HL-60 (cell line): ENCODE data around the gene CACNA1C.

Source experiments
- DNase-seq, 2 experiments: peaks; one replicate each; pipeline ENCODE4 v3.0.0-alpha.2; 2010 to 2020; ENCODE audit warnings: low read depth in 1 of 2, low spot score in 1 of 2
- H3K27ac ChIP-seq: fragments of 250-450 bp; sonication (Bioruptor Pico); replicated peaks from 2 replicates; pipeline ENCODE4 v1.5.1; 2020; ENCODE audit warnings: mild to moderate bottlenecking, moderate library complexity
- H3K27me3 ChIP-seq: fragments of 250-450 bp; sonication (Bioruptor Pico); 2 replicates; pipeline ENCODE4 v1.5.1; 2021; ENCODE audit warnings: mild to moderate bottlenecking, moderate library complexity; ENCODE audit not compliant: insufficient read depth, poor library complexity, severe bottlenecking
- H3K4me3 ChIP-seq: replicated peaks from 2 replicates; pipeline ENCODE4 v1.5.1; 2011; ENCODE audit warnings: mild to moderate bottlenecking, control low read depth, low read length; ENCODE audit not compliant: insufficient read depth
- GABPA ChIP-seq: IDR thresholded peaks from 2 replicates; pipeline ENCODE4 v1.6.1; 2012; ENCODE audit warnings: low read depth
- POLR2AphosphoS5 ChIP-seq: IDR thresholded peaks from 2 replicates; pipeline ENCODE4 v1.6.1; 2012; ENCODE audit warnings: low read depth
- SPI1 ChIP-seq: IDR thresholded peaks from 2 replicates; pipeline ENCODE4 v1.6.1; 2012; ENCODE audit warnings: low read depth, mild to moderate bottlenecking, borderline replicate concordance
- TF ChIP-seq, protein P1 (sequence below): IDR thresholded peaks from 2 replicates; pipeline ENCODE4 v1.6.1; 2012; ENCODE audit warnings: low read depth; ENCODE audit not compliant: insufficient replicate concordance
- TF ChIP-seq, protein P2 (sequence below): IDR thresholded peaks from one replicate; pipeline ENCODE4 v1.5.1; 2011; ENCODE audit warnings: low read length, control low read depth, inconsistent platforms; ENCODE audit not compliant: insufficient read depth

The CACNA1C gene

GRCh38 chr12:2390850-2391390 is 338.1 kb downstream of the CACNA1C start:
- DNase-seq: no peak
- H3K4me3 ChIP-seq: no peak overlapping the region
- H3K27ac ChIP-seq: no peak overlapping the region
- TF ChIP-seq, protein P1, sequence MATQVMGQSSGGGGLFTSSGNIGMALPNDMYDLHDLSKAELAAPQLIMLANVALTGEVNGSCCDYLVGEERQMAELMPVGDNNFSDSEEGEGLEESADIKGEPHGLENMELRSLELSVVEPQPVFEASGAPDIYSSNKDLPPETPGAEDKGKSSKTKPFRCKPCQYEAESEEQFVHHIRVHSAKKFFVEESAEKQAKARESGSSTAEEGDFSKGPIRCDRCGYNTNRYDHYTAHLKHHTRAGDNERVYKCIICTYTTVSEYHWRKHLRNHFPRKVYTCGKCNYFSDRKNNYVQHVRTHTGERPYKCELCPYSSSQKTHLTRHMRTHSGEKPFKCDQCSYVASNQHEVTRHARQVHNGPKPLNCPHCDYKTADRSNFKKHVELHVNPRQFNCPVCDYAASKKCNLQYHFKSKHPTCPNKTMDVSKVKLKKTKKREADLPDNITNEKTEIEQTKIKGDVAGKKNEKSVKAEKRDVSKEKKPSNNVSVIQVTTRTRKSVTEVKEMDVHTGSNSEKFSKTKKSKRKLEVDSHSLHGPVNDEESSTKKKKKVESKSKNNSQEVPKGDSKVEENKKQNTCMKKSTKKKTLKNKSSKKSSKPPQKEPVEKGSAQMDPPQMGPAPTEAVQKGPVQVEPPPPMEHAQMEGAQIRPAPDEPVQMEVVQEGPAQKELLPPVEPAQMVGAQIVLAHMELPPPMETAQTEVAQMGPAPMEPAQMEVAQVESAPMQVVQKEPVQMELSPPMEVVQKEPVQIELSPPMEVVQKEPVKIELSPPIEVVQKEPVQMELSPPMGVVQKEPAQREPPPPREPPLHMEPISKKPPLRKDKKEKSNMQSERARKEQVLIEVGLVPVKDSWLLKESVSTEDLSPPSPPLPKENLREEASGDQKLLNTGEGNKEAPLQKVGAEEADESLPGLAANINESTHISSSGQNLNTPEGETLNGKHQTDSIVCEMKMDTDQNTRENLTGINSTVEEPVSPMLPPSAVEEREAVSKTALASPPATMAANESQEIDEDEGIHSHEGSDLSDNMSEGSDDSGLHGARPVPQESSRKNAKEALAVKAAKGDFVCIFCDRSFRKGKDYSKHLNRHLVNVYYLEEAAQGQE: no peak
- TF ChIP-seq, protein P2, sequence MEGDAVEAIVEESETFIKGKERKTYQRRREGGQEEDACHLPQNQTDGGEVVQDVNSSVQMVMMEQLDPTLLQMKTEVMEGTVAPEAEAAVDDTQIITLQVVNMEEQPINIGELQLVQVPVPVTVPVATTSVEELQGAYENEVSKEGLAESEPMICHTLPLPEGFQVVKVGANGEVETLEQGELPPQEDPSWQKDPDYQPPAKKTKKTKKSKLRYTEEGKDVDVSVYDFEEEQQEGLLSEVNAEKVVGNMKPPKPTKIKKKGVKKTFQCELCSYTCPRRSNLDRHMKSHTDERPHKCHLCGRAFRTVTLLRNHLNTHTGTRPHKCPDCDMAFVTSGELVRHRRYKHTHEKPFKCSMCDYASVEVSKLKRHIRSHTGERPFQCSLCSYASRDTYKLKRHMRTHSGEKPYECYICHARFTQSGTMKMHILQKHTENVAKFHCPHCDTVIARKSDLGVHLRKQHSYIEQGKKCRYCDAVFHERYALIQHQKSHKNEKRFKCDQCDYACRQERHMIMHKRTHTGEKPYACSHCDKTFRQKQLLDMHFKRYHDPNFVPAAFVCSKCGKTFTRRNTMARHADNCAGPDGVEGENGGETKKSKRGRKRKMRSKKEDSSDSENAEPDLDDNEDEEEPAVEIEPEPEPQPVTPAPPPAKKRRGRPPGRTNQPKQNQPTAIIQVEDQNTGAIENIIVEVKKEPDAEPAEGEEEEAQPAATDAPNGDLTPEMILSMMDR: no peak
- TF ChIP-seq POLR2AphosphoS5 (no peak), SPI1 (no peak), GABPA (no peak)
- H3K27me3 ChIP-seq: no peaks in the 10 kb centered on the region

DNA sequence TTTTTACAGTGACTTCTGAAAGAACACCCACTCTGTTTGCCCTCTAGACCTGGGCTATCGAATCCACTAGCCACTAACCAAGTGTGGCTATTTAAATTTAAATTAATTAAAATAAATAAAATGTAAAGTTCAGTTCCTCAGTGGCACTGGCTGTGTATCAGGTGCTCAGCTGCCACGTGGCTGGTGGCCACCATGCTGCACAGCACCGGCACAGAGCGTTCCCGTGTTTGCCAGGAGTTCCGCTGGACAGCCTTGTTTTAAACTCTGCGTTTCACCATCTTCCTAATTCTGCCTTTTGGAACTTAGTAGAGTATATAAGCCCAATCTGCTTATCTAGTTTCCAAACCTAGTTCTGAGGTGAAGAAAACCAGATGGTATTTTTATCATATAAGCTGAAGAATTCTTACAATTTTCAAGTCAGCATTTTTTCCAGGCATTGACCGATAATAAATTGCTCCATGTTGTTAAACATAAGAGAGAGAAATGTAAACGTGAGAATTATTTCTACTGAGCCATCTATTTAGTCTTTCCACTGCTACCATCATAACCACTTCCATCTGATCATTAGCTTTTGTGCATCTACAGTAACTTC is 339.0 kb downstream of the CACNA1C start:
- Histone ChIP-seq H3K27ac (no peak overlapping the region), H3K27me3 (no peaks in the 10 kb centered on the region), H3K4me3 (no peak overlapping the region)
- DNase-seq: no peak
- TF ChIP-seq SPI1: no peak
- TF ChIP-seq, protein P1: no peak
- TF ChIP-seq GABPA: no peak

GRCh38 chr12:2393016-2393415 is 340.2 kb downstream of the CACNA1C start:
- Histone ChIP-seq H3K27ac (no peak overlapping the region), H3K27me3 (no peaks in the 10 kb centered on the region), H3K4me3 (no peak overlapping the region)
- TF ChIP-seq, protein P1: no peak
- TF ChIP-seq POLR2AphosphoS5 (no peak), SPI1 (no peak), GABPA (no peak)
- TF ChIP-seq, protein P2: no peak
- DNase-seq: no peak
